ENCODE data around the gene PTPRU.

DNA sequence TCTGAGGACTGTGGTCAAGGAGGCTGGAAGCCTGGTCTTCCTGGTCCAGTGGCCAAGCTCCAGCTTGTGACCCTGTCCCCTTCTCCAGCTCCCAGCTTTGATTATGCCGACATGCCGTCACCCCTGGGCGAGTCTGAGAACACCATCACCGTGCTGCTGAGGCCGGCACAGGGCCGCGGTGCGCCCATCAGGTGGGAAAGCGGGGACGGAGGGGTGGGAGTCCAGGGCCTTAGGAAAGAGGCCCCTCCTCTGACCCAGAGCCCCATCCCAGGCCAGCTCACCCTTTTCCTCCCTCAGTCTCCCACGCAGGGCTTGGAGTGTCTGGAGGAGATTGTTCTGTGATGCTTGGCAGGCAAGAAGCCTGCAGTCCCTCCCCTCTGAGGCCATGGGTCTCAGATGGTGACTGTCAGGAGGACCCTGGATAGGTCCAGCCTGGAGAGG is 43.6 kb downstream of the PTPRU start:
- TF ChIP-seq, protein P1, sequence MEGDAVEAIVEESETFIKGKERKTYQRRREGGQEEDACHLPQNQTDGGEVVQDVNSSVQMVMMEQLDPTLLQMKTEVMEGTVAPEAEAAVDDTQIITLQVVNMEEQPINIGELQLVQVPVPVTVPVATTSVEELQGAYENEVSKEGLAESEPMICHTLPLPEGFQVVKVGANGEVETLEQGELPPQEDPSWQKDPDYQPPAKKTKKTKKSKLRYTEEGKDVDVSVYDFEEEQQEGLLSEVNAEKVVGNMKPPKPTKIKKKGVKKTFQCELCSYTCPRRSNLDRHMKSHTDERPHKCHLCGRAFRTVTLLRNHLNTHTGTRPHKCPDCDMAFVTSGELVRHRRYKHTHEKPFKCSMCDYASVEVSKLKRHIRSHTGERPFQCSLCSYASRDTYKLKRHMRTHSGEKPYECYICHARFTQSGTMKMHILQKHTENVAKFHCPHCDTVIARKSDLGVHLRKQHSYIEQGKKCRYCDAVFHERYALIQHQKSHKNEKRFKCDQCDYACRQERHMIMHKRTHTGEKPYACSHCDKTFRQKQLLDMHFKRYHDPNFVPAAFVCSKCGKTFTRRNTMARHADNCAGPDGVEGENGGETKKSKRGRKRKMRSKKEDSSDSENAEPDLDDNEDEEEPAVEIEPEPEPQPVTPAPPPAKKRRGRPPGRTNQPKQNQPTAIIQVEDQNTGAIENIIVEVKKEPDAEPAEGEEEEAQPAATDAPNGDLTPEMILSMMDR (IDR thresholded peaks at IDR 0.05) = no peak
- TF ChIP-seq RFX5 (IDR thresholded peaks at IDR 0.05; ENCODE audit: low read length) = no peak
- TF ChIP-seq GABPA (IDR thresholded peaks at IDR 0.05; ENCODE audit: low read depth) = no peak
- TF ChIP-seq FOSL2 (IDR thresholded peaks at IDR 0.05; ENCODE audit: borderline replicate concordance, low read depth) = no peak
- TF ChIP-seq SIN3A (IDR thresholded peaks at IDR 0.05; ENCODE audit: borderline replicate concordance, low read depth, low read length) = no peak
- TF ChIP-seq RAD21 (IDR thresholded peaks at IDR 0.05; ENCODE audit: low read length) = no peak
- TF ChIP-seq FOXM1 (IDR thresholded peaks at IDR 0.05; ENCODE audit: low read depth) = no peak
- TF ChIP-seq, protein P2, sequence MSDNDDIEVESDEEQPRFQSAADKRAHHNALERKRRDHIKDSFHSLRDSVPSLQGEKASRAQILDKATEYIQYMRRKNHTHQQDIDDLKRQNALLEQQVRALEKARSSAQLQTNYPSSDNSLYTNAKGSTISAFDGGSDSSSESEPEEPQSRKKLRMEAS (IDR thresholded peaks at IDR 0.05; ENCODE audit: low read depth) = no peak
- no peak for TF ChIP-seq GATA2 (CRISPR knock-in tag; IDR thresholded peaks at IDR 0.05)
- no peak for TF ChIP-seq POLR2AphosphoS5 (IDR thresholded peaks at IDR 0.05; ENCODE audit: low read depth, low read length)
- TF ChIP-seq, protein P3, sequence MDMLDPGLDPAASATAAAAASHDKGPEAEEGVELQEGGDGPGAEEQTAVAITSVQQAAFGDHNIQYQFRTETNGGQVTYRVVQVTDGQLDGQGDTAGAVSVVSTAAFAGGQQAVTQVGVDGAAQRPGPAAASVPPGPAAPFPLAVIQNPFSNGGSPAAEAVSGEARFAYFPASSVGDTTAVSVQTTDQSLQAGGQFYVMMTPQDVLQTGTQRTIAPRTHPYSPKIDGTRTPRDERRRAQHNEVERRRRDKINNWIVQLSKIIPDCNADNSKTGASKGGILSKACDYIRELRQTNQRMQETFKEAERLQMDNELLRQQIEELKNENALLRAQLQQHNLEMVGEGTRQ (IDR thresholded peaks at IDR 0.05; ENCODE audit: borderline replicate concordance, low read depth, low read length) = no peak

Data from SK-N-SH (cell line).